ENCODE measurements around the gene KRTAP13-2.

GRCh38 chr21:30395731-30396130, 23.7 kb upstream of the KRTAP13-2 start, which contains the start of gene KRTAP13-1:
- TF ChIP-seq CTCF (conservative IDR thresholded peaks at IDR 0.05) (no peak), EZH2 (IDR thresholded peaks at IDR 0.05; ENCODE audit: low read depth) (no peak)
